Measurements from ENCODE around the gene BBS1.

DNA sequence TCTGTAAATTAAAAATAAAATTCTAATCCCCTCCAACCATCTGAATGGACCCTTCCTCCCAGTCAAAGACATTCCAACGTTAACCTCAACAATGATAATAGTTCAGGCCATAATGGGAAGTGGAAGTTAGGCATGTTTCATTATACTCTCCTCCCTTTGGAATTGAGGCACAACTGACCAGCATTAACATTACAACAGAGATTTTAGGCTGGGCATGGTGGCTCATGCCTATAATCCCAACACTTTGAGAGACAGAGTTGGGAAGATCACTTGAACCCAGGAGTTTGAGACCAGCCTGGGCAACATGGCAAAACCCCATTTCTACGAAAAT, 60.4 kb downstream of the BBS1 start:
- TF ChIP-seq, protein P1, sequence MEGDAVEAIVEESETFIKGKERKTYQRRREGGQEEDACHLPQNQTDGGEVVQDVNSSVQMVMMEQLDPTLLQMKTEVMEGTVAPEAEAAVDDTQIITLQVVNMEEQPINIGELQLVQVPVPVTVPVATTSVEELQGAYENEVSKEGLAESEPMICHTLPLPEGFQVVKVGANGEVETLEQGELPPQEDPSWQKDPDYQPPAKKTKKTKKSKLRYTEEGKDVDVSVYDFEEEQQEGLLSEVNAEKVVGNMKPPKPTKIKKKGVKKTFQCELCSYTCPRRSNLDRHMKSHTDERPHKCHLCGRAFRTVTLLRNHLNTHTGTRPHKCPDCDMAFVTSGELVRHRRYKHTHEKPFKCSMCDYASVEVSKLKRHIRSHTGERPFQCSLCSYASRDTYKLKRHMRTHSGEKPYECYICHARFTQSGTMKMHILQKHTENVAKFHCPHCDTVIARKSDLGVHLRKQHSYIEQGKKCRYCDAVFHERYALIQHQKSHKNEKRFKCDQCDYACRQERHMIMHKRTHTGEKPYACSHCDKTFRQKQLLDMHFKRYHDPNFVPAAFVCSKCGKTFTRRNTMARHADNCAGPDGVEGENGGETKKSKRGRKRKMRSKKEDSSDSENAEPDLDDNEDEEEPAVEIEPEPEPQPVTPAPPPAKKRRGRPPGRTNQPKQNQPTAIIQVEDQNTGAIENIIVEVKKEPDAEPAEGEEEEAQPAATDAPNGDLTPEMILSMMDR (IDR thresholded peaks at IDR 0.05), result no peak
- TF ChIP-seq POLR2A (IDR thresholded peaks at IDR 0.05), result no peak
